ENCODE results near the gene OR2F2.

OR2F2 gene

DNA sequence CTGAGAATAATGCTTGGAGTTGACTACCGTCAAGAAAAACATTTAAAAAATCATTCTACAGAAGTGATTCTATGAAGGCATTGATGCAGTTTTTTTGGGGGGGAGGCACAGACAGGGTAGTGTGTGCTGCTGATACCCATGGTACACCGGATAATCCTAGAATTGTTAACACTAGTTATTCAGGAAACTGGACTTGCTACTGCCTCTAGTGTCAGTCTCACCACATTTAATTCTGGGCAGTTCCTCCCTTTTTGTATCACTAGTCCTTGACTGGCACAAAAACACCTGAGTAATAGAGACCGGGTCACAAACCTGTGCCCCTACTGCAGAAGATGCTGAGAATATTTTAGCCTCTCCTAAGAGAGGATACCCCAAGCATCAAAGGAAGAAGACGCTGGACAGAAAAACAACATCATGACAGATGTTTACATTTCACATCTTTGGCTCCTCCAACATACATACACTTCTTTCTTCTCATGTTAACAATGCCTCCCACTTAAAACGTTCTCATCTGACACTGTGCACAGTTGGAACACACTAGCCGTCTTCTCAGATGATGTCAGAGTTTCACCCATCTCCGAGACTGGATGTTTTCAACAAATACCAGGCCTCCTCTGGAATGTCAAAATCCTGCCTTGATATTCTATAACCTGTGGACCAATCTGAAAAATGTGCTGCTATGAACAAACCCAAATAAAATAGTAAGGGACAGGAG, 19.9 kb upstream of the OR2F2 start:
- no peak for DNase-seq

DNA sequence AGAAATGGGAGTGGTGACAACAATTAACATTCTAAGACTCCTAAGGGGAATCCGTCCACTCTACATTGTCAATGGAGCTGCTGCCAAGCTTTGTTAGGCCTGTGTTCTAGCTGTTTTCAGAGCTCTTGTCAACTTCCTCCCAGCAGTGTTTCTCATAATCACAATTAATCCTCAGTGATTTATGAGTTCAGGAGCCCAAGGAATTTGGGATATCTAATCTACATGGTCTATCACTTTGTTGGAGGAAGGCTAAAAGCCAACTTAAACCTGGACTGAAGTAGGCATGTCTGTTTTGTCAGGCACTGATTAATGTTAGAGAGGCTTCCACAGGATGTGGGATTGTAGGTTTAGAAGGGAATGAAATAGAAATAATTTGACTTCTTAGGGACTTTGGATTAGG, 10.2 kb upstream of the OR2F2 start:
- DNase-seq = no peak

DNA sequence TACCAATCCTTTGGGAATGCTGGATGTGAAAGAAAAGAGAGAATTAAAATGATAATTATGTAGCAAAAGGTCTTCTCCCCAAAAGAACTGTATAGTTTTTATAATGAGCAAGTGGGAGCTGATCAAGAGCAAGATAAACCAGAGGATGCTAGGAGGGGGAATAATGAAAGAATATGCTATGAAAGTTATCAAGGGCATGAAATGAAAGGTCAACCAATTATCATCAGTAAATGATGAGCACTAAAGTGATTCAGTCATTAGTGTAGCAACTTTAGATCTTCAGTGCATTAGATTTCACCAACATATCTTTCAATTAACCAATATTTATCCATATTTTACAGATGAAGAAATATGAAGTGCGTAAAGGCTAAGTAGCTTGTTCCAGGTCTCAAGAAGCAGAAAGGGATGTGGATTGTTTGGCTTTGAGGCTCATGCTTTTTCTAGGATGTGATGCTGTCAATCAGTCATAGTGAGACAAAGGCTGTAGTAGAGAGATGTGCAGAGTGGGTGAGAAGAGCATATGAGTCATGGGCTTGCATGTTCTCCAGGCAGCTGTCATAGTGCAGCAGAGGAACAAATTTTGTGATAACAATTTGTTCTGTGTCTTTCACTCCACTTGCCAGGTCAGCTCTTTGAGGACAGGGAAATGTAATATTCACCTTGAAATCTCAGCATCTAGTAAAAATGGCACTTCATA, 5.7 kb upstream of the OR2F2 start:
- DNase-seq = no peak

DNA sequence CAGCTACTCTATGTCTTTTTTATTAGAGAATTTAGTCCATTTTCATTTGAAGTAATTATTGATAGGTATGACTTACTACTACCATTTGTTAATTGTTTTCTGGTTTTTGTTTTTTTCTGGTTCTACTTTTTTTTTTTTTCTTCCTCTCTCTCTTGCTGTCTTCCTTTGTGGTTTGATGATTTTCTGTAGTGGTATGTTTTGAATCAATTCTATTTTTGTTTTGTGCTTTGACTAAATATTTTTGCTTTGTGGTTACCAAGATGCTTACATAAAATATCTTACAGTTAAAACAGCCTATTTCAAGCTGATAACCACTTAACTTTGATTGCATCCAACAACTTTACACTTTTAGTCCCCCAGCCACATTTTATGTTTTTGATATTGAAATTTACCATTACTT, 3.3 kb upstream of the OR2F2 start:
- no peak for DNase-seq

DNA sequence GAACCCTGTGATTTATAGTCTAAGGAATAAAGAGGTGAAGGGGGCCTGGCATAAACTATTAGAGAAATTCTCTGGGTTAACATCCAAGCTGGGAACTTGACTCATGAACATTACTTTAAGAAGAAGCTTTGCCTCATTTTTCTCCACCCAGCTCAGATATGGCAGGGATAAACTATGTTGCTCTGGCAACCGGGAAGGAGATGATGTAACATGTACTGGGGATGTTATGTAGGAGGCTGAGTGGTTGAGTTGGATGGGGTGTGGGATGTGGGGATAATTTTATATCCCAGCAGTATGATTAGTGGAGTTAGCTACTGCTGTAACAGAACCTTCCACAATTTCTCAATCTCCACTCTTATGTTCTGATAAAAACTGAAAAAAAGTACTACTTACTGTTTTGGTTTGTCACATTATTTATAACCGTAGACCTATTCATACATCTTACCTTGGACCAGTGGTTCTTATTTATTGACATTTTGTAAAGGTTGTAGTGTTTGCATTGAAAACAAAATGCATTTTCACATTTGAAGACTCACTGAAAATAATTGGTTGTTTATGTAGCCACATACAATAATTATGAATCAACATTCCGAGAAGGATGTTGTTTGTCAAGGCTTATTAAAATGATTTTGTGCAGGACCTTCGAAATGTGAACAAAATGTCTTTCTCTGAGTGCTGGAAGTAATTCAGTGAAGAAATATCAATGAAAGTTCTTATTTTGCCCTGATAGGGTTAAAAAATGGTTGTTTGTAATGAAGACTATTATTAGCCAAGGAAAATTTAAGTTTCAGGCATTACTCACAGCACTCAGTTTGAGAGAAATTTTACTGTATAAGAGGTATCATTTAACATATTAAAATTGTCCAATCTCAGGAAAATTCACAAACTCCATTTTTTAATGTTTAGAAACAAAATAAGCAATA, 1.3 kb downstream of the OR2F2 start:
- DNase-seq = no peak

DNA sequence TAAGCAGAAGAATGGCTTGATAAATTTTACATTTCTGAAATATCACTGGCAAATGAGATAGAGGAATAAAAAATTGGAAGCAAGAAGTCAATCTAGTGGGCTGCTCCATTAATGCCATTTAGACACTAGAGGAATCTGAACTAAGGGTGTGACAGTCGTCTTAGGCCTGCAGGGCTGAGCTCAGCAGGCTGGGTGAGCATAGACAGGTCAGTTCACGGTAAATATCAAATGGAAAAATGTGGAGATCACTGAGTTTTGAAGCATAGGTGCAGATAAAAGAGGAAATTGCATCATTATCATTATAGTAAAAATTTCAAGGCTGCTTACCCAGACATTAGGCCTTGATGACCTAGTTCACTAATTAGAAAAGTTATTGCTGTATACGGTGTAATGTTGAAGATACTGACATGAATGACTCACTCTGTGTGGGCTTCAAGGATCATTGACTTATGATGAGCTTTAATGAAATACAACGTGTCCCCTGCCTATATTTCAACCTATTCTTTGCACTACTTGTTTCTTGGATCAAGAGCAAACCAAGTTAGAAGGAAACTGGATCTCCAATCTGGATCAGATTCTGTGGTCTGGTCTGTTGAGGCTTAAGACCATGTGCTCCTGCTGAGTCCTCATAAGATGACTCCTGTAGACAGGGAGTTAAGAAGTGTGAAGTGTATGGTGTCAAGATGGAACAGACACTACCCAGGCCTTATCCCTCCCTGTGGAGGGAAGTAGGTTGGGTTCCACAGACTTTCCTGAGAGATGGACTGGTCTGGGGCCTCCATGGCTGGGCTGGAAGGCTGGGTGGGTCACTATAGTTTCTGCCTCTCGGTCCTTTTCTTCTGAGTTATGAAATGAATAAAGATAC, 3.6 kb downstream of the OR2F2 start:
- DNase-seq = no peak

DNA sequence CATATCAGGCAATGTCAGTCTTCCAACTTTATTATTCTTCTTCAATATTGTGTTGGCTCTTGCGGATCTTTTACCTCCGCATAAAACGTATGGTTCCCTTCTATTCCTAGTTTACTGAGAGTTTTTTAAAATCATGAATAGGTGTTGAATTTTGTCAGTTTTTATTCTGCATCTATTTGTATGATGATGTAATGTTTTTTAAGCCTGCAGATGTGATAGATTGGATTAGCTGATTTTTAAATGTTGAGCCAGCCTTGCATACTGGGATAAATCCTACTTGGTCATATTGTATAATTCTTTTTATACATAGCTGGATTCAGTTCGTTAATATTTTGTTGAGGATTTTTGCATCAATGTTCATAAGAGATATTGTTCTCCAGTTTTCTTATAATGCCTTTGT, 10.4 kb downstream of the OR2F2 start:
- no peak for DNase-seq

DNA sequence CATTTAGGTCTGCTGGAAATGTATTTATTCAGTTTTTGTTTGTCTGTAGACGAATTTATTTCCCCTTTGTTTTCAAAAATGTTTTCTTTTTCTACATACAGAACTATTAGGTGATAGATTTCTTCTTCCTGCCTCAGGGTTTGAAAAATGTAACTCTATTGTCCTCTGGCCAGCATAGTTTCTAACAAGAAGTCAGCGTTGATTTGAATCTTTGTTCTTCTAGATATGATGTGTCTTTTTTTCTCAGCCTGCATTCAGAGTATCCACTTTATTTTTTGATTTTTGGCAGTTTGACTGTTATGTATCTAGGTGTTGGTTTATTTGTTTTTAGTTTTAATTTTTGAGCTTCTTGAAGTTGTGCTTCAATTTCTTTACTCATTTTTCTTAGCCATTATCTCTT, 12.1 kb downstream of the OR2F2 start:
- DNase-seq = no peak

DNA sequence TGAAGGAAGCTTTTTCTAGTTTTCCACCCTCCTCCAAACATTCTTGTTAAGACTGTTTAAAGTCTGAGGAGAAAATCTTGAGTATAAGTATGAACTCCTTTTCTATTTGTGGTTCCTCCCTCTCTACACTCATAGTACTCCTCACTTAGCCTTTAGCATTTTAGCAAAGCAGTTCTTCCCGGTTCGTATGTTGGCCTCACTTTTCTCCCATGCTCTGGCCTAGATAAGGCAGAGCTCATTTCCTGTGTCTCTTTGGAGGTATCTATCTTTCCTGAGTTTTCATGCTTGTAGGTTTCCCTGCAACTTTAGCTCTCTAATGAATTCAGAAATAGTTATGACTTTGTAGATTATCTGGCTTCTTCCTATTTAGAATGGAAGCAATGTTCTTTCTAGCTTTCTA, 13.7 kb downstream of the OR2F2 start:
- DNase-seq = no peak

DNA sequence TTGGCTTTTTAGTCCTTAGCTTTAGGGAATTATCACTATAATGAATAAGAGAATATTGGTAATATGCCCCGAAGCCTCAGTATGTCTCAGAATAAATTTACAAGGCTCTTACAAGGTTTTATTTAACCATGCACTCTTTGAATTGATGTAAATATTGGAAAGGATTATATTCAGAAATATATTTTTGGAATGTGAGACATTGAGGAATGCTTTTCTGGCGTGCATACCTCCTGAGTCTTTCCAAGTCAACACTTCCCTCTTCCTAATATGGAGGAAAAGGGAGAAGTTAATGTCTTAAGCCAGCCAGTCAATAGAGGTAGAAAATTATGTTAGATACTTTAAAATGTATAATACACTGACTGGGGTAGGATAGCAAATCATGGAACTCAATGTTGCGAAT, 18.4 kb downstream of the OR2F2 start:
- no peak for DNase-seq

DNA sequence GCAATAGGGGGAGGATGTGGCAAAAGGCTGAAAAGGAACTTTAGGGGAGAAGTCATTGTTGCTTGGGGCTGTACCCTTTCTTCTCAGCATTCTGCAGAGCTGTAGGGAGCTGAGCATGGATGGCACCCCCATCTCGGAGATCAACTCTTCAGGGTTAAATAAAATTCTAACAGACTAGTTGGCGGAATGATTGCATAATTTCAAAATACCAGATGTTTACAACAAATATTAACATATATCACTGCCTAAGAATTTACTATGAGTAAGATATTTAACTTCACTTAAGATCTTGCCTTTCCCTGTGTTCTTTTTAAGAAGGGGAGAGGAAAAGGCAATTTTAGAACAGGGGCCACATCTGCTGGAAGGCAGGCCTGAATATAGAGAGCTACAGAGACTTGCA, 19.1 kb downstream of the OR2F2 start:
- DNase-seq = no peak

DNA sequence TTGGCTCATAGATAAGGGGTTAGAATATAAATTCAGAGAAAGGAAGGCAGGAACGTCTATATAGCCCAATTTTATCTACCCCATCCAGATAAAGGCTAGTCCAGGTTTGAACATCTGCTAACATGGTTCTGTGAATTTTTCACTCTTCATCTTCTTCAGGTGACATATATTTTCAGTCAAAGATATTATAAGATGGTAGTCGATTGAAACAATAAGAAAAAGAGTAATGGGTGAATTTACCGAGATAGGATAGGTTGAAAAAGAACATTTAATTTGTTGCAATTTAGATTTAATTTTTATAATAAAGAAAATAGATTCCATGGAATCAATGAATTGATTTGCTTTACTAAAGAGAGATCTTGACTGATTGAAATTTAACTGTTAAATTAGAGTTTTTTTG, 19.5 kb downstream of the OR2F2 start, which contains the start of gene OR2F1:
Gene OR2F1 (plus strand): TSS at position 301 of the 400 bp plus-strand sequence. CDS start 5,127 bp downstream, outside the sequence.
- DNase-seq = no peak

DNA sequence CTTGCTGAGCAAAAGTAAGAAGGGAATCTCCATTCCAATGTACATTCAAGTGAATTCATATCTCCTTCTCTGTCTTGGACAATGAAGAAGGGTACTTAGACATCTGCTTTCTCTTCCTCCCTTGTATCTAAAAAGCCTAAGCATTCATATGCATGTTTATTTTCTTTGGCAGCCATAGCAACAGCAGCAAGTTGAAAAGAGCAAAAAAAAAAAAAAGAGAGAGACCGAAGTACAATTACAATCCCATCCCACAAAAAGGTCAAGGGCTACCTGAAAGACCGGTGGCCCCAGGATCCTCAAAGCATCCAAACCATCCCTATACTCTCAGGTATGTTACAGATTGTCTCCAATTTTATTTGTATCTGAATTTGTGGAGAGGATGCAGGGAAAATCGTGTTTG, 23.7 kb downstream of the OR2F2 start:
- DNase-seq = no peak

DNA sequence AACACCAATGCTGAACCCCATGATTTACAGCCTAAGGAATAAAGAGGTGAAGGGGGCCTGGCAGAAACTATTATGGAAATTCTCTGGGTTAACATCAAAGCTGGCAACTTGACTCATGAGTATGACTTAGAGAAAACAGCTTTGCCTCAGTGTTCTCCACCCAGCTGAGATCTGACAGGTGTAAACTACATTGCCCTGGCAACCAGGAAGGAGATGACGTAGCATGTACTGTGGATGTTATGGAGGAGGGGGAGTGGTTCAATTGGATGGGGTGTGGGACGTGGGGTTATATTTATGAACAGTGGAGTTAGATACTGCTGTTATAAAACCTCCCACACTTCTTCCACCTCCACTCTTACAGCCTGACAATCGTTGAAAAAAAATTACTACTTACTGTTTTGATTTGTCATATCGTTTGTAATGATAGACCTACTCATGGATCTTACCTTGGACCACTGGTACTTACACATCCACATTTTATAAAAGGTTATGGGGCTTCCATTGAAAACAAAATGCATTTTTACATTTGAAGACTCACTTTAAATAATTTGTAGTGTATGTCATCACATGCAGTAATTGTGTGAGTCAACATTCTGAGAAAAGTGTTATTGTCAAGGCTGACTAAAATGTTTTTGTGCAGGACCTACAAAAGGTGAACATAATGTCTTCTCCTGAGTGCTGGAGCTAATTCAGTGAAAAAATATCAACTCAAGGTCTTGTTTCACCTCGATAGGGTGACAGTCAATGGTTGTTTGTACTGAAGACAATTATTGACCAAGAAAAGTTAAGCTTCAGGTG, 26.0 kb downstream of the OR2F2 start:
- no peak for DNase-seq

DNA sequence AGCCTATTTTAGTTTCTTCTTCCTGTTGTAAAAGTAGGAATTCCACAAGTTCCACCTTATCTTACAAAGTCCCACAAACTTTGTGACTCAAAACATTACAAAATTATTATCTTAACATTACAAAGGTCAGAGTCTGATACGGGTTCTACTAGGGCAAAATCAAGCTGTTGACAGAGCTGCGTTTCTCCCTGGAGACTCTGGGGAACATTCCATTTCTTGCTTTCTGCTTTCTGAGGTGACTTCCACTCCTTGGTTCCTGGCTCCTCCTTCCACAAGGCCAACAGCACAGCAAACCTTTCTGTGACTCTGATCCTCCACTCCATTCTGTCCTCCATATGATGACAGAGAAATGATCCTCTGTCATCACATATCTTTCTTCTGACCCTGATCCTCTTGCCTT, 30.2 kb downstream of the OR2F2 start:
- no peak for DNase-seq

DNA sequence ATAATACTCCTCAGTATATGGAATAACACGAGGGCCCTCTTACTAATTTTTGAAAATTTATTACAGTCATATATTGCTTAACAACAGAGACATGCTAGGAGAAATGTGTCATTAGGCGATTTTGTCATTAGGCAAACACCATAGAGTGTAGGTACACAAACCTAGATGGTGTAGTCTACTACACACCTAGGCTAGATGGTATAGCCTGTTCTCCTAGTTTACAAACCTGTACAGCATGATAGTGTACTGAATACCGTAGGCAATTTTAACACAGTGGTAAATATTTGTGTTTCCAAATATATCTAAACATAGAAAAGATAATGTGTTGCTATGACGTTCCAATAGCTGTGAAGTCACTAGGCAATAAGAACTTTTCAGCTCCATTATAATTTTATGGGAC, 32.4 kb downstream of the OR2F2 start:
- DNase-seq = no peak

DNA sequence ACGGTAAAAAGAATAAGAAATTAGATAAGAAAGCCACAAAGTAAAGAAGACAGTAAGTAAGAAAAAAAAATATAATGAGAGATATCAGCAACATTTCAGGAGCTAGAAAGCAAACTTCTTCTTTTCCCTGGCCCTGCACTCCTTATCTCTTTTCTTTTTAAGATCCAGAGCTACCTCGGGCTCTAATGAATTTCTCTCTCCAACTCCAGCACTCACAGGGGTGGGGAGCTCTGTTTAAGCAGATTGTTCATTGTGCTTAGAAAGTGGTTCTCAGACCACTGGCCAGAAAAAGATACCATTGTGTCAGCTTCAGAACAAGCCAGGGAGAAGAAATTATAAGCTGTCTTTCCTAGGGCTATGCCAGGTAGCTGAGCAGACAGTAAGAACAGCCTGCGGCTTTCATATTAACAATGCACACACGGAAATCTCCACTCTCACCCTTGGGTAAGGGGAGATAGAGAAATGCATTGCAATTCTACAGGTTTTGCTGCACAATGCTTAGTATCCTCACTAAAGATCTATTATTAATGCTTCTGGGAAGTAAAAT, 38.9 kb downstream of the OR2F2 start:
- DNase-seq = no peak

DNA sequence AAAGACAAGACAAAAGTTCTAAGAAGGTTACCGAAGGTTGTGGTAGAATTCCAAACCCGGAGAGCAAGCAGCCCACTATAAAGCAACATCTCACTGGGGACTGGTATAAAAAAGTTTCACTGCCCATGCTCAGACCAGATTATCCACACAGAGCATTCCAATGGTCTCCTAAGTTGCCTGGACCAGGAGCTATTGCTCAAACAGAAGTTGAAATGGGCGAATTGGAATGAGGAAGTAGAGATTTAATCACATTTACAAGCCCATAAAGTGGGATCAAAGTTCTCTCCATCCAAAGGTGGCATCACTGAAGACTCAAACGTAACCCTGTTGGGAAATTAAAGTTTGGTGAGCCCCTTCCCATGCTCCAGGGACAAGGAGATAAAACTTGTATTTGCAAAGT, 39.4 kb downstream of the OR2F2 start:
- DNase-seq = no peak

DNA sequence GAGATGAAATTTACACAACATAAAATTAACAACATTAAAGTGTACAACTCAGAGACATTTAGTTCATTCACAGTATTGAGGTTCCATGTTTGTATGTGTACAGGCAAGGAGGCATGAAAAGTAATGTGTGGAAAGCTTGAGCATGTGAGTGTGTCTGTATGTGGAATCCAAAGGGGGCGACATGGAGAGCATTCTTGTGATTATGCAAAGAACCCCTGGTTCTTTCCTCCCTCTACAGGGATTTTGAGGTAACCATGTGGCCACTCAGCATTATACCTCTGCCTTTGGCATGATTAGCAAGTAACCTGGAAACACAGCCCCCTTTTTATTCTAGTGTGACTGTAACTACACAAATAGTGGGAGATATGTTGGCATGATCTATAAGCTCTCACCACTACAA, 40.6 kb downstream of the OR2F2 start:
- no peak for DNase-seq

DNA sequence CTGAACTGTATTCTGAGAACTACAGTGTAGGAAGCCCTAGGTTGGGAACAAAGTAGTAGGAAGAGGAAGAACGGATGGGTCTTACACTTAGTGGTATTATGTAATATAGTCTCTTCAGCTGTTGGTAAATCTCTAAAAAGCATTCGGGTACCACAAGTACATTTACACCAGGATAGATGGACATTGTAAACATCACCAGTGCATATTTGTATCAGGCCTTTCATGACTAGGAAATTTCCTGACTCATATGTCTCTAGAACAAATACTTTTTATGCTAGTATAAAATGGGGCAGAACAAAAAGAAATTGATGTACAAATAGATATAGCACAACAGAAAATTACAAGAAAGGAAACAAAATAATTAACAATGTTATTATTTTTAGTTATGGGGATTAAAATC, 43.6 kb downstream of the OR2F2 start:
- no peak for DNase-seq

DNA sequence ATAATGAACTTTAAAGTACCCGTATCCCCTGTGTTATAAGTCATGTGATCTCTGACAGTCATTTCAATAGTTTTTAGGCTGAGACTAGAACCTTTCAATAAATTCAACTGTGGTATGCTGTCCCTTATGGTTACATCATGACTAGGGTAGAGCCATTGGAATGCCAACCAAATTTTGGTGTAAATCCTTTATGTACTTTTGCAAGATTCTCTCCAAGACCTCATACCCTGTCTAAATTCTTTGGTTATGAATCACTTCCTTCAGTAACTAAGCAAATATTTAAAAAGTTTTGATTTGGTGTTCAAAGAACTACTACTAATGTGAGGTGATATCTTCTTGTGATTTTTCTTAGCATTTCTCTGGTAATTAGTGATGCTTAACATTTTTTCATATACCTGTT, 44.3 kb downstream of the OR2F2 start:
- no peak for DNase-seq

DNA sequence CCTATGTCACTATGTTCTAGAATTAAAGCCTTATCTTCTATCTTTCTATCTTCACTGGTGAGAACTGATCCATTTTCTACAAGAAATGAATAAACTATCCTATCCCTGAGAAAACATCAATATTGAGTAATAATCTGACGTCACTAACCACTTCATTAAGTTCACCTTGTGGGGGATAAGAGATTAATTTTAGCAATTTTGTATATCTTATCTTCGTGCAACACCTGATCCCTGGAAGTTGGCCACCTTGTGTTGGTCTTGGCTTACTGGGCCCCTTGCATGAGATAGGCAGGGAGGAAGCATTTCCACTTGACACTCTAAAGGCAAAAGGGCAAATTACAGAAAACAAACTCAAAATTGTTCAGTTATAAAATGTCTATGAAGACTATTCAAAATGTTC, 45.0 kb downstream of the OR2F2 start:
- DNase-seq = no peak

All from NCI-H1048 (cell line).